Umbilical cord (tissue), 2 donors: ENCODE results near the gene TMEM190. TPM values are rescaled to one million over a fixed set of nuclear protein-coding genes. Genes with fewer than 3 reads are reported as not detected.

Source experiments
- DNase-seq: peaks from one replicate; pipeline ENCODE4 v3.0.0-alpha.2; 2015; ENCODE audit warnings: low spot score
- total RNA-seq: library from RNA; depleted of rRNA; stranded (reverse); fragments of >200 nt; gene quantifications from one replicate; pipeline ENCODE4 v1.2.3, GENCODE V29; 2014; ENCODE audit warnings: low replicate concordance; ENCODE audit not compliant: insufficient read depth

TMEM190 gene
- total RNA-seq, 1 donor from 2014 or later, result not detected

- no peak for DNase-seq
Measured at GRCh38 chr19:55350620-55351315, 25.9 kb upstream of the TMEM190 start.

- DNase-seq, result no peak
Measured at GRCh38 chr19:55352040-55352439, 24.6 kb upstream of the TMEM190 start.

- no peak for DNase-seq
Measured at GRCh38 chr19:55352549-55353145, 24.0 kb upstream of the TMEM190 start.

- no peak for DNase-seq
Measured at GRCh38 chr19:55353356-55353802, 23.2 kb upstream of the TMEM190 start.

GRCh38 chr19:55353803-55354697 lies 22.6 kb upstream of the TMEM190 start:
- DNase-seq, result peak; percentile 59

- no peak for DNase-seq
Measured at GRCh38 chr19:55354698-55355212, 21.9 kb upstream of the TMEM190 start, which contains the start of gene COX6B2. Gene COX6B2, minus strand, starts transcription at chr19:55354719. Its CDS starts 198 bp downstream, at chr19:55354521.

GRCh38 chr19:55355213-55355821 lies 21.3 kb upstream of the TMEM190 start:
- no peak for DNase-seq

GRCh38 chr19:55358493-55358892 lies 18.1 kb upstream of the TMEM190 start:
- DNase-seq, result no peak

- DNase-seq, result no peak
Measured at GRCh38 chr19:55358943-55359908, 17.4 kb upstream of the TMEM190 start.

- DNase-seq, result no peak
Measured at GRCh38 chr19:55360902-55361301, 15.7 kb upstream of the TMEM190 start.

GRCh38 chr19:55362174-55362989 lies 14.2 kb upstream of the TMEM190 start:
- no peak for DNase-seq

- DNase-seq, result no peak
Measured at GRCh38 chr19:55362990-55363716, 13.5 kb upstream of the TMEM190 start, which contains the start of gene GARIN5B. Gene GARIN5B, minus strand, starts transcription at chr19:55363260. Its CDS starts 194 bp downstream, at chr19:55363066.

- no peak for DNase-seq
Measured at GRCh38 chr19:55365245-55365644, 11.4 kb upstream of the TMEM190 start.

GRCh38 chr19:55365964-55366363 lies 10.7 kb upstream of the TMEM190 start:
- no peak for DNase-seq

GRCh38 chr19:55366790-55367189 lies 9.8 kb upstream of the TMEM190 start:
- DNase-seq, result no peak

- no peak for DNase-seq
Measured at GRCh38 chr19:55368106-55368505, 8.5 kb upstream of the TMEM190 start.

- peak; percentile 86 for DNase-seq
Measured at GRCh38 chr19:55368701-55369563, 7.7 kb upstream of the TMEM190 start.
